Medulla oblongata (tissue), 1 donor: ENCODE results near the gene TFAP2E.

Experiments used
- DNase-seq: peaks from one replicate; pipeline ENCODE4 v3.0.0-alpha.2; 2015; ENCODE audit errors: extremely low spot score

TFAP2E gene

GRCh38 chr1:35557118-35557610 is 15.9 kb upstream of the TFAP2E start, which contains the start of gene KIAA0319L:
TSS of gene KIAA0319L (minus strand) at chr1:35557403. CDS start at chr1:35554491, 2,912 bp downstream.
- peak; percentile 92 for DNase-seq

- DNase-seq, result peak; percentile 96
Observed at GRCh38 chr1:35557611-35558373, 15.3 kb upstream of the TFAP2E start, which contains the start of gene NCDN. TSS of gene NCDN (plus strand) at chr1:35557799. CDS start at chr1:35558191, 392 bp downstream.

GRCh38 chr1:35558374-35559316 is 14.5 kb upstream of the TFAP2E start:
- no peak for DNase-seq

GRCh38 chr1:35559317-35559944 is 13.7 kb upstream of the TFAP2E start:
- no peak for DNase-seq

- peak; percentile 86 for DNase-seq
Observed at GRCh38 chr1:35560256-35561225, 12.6 kb upstream of the TFAP2E start.

GRCh38 chr1:35561297-35561971 is 11.7 kb upstream of the TFAP2E start:
- no peak for DNase-seq

GRCh38 chr1:35561972-35562680 is 11.0 kb upstream of the TFAP2E start:
- DNase-seq, result no peak

GRCh38 chr1:35563166-35563565 is 9.9 kb upstream of the TFAP2E start:
- no peak for DNase-seq

GRCh38 chr1:35564037-35564883 is 8.9 kb upstream of the TFAP2E start:
- DNase-seq, result peak; percentile 85

GRCh38 chr1:35564884-35565741 is 8.0 kb upstream of the TFAP2E start:
- DNase-seq, result no peak

GRCh38 chr1:35565742-35566133 is 7.4 kb upstream of the TFAP2E start:
- DNase-seq, result no peak

GRCh38 chr1:35567947-35568558 is 5.1 kb upstream of the TFAP2E start:
- DNase-seq, result no peak

GRCh38 chr1:35568975-35569395 is 4.1 kb upstream of the TFAP2E start:
- DNase-seq, result peak; percentile 89

- no peak for DNase-seq
Observed at GRCh38 chr1:35569936-35570335, 3.2 kb upstream of the TFAP2E start.

GRCh38 chr1:35570589-35571137 is 2.5 kb upstream of the TFAP2E start:
- DNase-seq, result no peak

- no peak for DNase-seq
Observed at GRCh38 chr1:35571263-35571662, 1.9 kb upstream of the TFAP2E start.

- no peak for DNase-seq
Observed at GRCh38 chr1:35572296-35572695, 818 bp upstream of the TFAP2E start.
